ENCODE results near the gene RAPH1.
"Not testable (repeated sequence)": the region's sequence is repeated elsewhere in the genome, so short reads cannot be mapped to it uniquely, and the experiment has no call there.

RAPH1 gene

GRCh38 chr2:203442463-203442862 lies 92.6 kb downstream of the RAPH1 start:
- TF ChIP-seq POLR2AphosphoS5 (IDR thresholded peaks at IDR 0.05; ENCODE audit: borderline replicate concordance, low read depth, low read length) (no peak), FOXP2 (optimal IDR thresholded peaks at IDR 0.05; ENCODE audit: control extremely low read depth, extremely low read length, insufficient read depth) (no peak), EZH2 (IDR thresholded peaks at IDR 0.05) (no peak)
- Histone ChIP-seq H3K36me3 (ENCODE audit: insufficient read depth, low read length) (peaks cover 22% of the 10 kb centered on the region), H3K27ac (no peak overlapping the region), H3K9ac (ENCODE audit: insufficient read length) (no peak overlapping the region), H3K4me3 (no peak overlapping the region), H3K9me3 (ENCODE audit: low read depth, low read length) (no peaks in the 10 kb centered on the region)
- no peak for DNase-seq (ENCODE audit: low read depth, low spot score)

GRCh38 chr2:203441463-203441862 lies 93.6 kb downstream of the RAPH1 start:
- DNase-seq (ENCODE audit: low read depth, low spot score), result no peak
- H3K4me3 ChIP-seq, result no peak overlapping the region
- no peak overlapping the region for H3K9ac ChIP-seq (ENCODE audit: insufficient read length)
- peaks cover 22% of the 10 kb centered on the region for H3K36me3 ChIP-seq (ENCODE audit: insufficient read depth, low read length)
- H3K27ac ChIP-seq, result no peak overlapping the region
- H3K9me3 ChIP-seq (ENCODE audit: low read depth, low read length), result no peaks in the 10 kb centered on the region
- TF ChIP-seq FOXP2 (optimal IDR thresholded peaks at IDR 0.05; ENCODE audit: control extremely low read depth, extremely low read length, insufficient read depth) (no peak), POLR2AphosphoS5 (IDR thresholded peaks at IDR 0.05; ENCODE audit: borderline replicate concordance, low read depth, low read length) (no peak), EZH2 (IDR thresholded peaks at IDR 0.05) (no peak)

GRCh38 chr2:203440671-203441070 lies 94.4 kb downstream of the RAPH1 start:
- no peak for DNase-seq (ENCODE audit: low read depth, low spot score)
- Histone ChIP-seq H3K27ac (no peak overlapping the region), H3K4me3 (no peak overlapping the region), H3K9ac (ENCODE audit: insufficient read length) (no peak overlapping the region), H3K9me3 (ENCODE audit: low read depth, low read length) (no peaks in the 10 kb centered on the region), H3K36me3 (ENCODE audit: insufficient read depth, low read length) (peaks cover 22% of the 10 kb centered on the region)
- TF ChIP-seq FOXP2 (optimal IDR thresholded peaks at IDR 0.05; ENCODE audit: control extremely low read depth, extremely low read length, insufficient read depth) (no peak), POLR2AphosphoS5 (IDR thresholded peaks at IDR 0.05; ENCODE audit: borderline replicate concordance, low read depth, low read length) (no peak), EZH2 (IDR thresholded peaks at IDR 0.05) (no peak)

GRCh38 chr2:203438528-203438927 lies 96.6 kb downstream of the RAPH1 start:
- H3K9me3 ChIP-seq (ENCODE audit: low read depth, low read length), result no peaks in the 10 kb centered on the region
- peaks cover 22% of the 10 kb centered on the region for H3K36me3 ChIP-seq (ENCODE audit: insufficient read depth, low read length)
- H3K4me3 ChIP-seq, result no peak overlapping the region
- H3K27ac ChIP-seq, result no peak overlapping the region
- TF ChIP-seq EZH2 (IDR thresholded peaks at IDR 0.05), result no peak
- no peak for TF ChIP-seq POLR2AphosphoS5 (IDR thresholded peaks at IDR 0.05; ENCODE audit: borderline replicate concordance, low read depth, low read length)
- TF ChIP-seq FOXP2 (optimal IDR thresholded peaks at IDR 0.05; ENCODE audit: control extremely low read depth, extremely low read length, insufficient read depth), result no peak
- DNase-seq (ENCODE audit: low read depth, low spot score), result no peak
- no peak overlapping the region for H3K9ac ChIP-seq (ENCODE audit: insufficient read length)

GRCh38 chr2:203437511-203437910 lies 97.6 kb downstream of the RAPH1 start:
- peaks cover 23% of the 10 kb centered on the region for H3K36me3 ChIP-seq (ENCODE audit: insufficient read depth, low read length)
- TF ChIP-seq FOXP2 (optimal IDR thresholded peaks at IDR 0.05; ENCODE audit: control extremely low read depth, extremely low read length, insufficient read depth) (no peak), EZH2 (IDR thresholded peaks at IDR 0.05) (no peak), POLR2AphosphoS5 (IDR thresholded peaks at IDR 0.05; ENCODE audit: borderline replicate concordance, low read depth, low read length) (no peak)
- no peak overlapping the region for H3K27ac ChIP-seq
- no peak overlapping the region for H3K4me3 ChIP-seq
- no peak for DNase-seq (ENCODE audit: low read depth, low spot score)
- H3K9me3 ChIP-seq (ENCODE audit: low read depth, low read length), result no peaks in the 10 kb centered on the region
- no peak overlapping the region for H3K9ac ChIP-seq (ENCODE audit: insufficient read length)

GRCh38 chr2:203436496-203436895 lies 98.6 kb downstream of the RAPH1 start:
- Histone ChIP-seq H3K4me3 (no peak overlapping the region), H3K36me3 (ENCODE audit: insufficient read depth, low read length) (peaks cover 12% of the 10 kb centered on the region), H3K9ac (ENCODE audit: insufficient read length) (no peak overlapping the region), H3K9me3 (ENCODE audit: low read depth, low read length) (no peaks in the 10 kb centered on the region), H3K27ac (no peak overlapping the region)
- no peak for DNase-seq (ENCODE audit: low read depth, low spot score)
- TF ChIP-seq EZH2 (IDR thresholded peaks at IDR 0.05) (no peak), FOXP2 (optimal IDR thresholded peaks at IDR 0.05; ENCODE audit: control extremely low read depth, extremely low read length, insufficient read depth) (no peak)

- Histone ChIP-seq H3K9ac (ENCODE audit: insufficient read length) (no peak overlapping the region), H3K4me3 (no peak overlapping the region), H3K9me3 (ENCODE audit: low read depth, low read length) (no peaks in the 10 kb centered on the region), H3K36me3 (ENCODE audit: insufficient read depth, low read length) (peaks cover 18% of the 10 kb centered on the region), H3K27ac (no peak overlapping the region)
- no peak for DNase-seq (ENCODE audit: low read depth, low spot score)
- no peak for TF ChIP-seq POLR2AphosphoS5 (IDR thresholded peaks at IDR 0.05; ENCODE audit: borderline replicate concordance, low read depth, low read length)
- TF ChIP-seq FOXP2 (optimal IDR thresholded peaks at IDR 0.05; ENCODE audit: control extremely low read depth, extremely low read length, insufficient read depth), result no peak
- TF ChIP-seq EZH2 (IDR thresholded peaks at IDR 0.05), result no peak
Measured at GRCh38 chr2:203432811-203433210, 102.3 kb downstream of the RAPH1 start.

GRCh38 chr2:203431391-203432185 lies 103.5 kb downstream of the RAPH1 start:
- Histone ChIP-seq H3K4me3 (no peak overlapping the region), H3K36me3 (ENCODE audit: insufficient read depth, low read length) (peaks cover 27% of the 10 kb centered on the region), H3K9me3 (ENCODE audit: low read depth, low read length) (no peaks in the 10 kb centered on the region), H3K9ac (ENCODE audit: insufficient read length) (no peak overlapping the region), H3K27ac (no peak overlapping the region)
- no peak for DNase-seq (ENCODE audit: low read depth, low spot score)
- TF ChIP-seq FOXP2 (optimal IDR thresholded peaks at IDR 0.05; ENCODE audit: control extremely low read depth, extremely low read length, insufficient read depth) (no peak), EZH2 (IDR thresholded peaks at IDR 0.05) (no peak), POLR2AphosphoS5 (IDR thresholded peaks at IDR 0.05; ENCODE audit: borderline replicate concordance, low read depth, low read length) (no peak)

GRCh38 chr2:203429643-203430042 lies 105.5 kb downstream of the RAPH1 start:
- H3K9ac ChIP-seq (ENCODE audit: insufficient read length); H3K4me3 ChIP-seq; DNase-seq (ENCODE audit: low read depth, low spot score); H3K27ac ChIP-seq; H3K9me3 ChIP-seq (ENCODE audit: low read depth, low read length): not testable (repeated sequence)
- H3K36me3 ChIP-seq (ENCODE audit: insufficient read depth, low read length), result peaks cover 28% of the 10 kb centered on the region
